GM19324 (cell line): Measurements from ENCODE around the gene PPP1R9A.

Experiments
- ATAC-seq: cut with Tn5 transposase; IDR thresholded peaks from one replicate; pipeline ENCODE4 v1.9.1; 2021; ENCODE audit warnings: mild to moderate bottlenecking, moderate library complexity; ENCODE audit not compliant: unreplicated experiment, low FRiP score

Gene PPP1R9A

GRCh38 chr7:95088536-95089215 is 181.3 kb downstream of the PPP1R9A start:
- no peak for ATAC-seq

- no peak for ATAC-seq
Measured at GRCh38 chr7:95089414-95090315, 182.3 kb downstream of the PPP1R9A start.

GRCh38 chr7:95092324-95092723 is 184.9 kb downstream of the PPP1R9A start:
- ATAC-seq, result no peak

GRCh38 chr7:95095259-95095965 is 188.0 kb downstream of the PPP1R9A start:
- no peak for ATAC-seq

GRCh38 chr7:95095966-95096540 is 188.7 kb downstream of the PPP1R9A start:
- ATAC-seq, result no peak

- ATAC-seq, result no peak
Measured at GRCh38 chr7:95097291-95097690, 189.9 kb downstream of the PPP1R9A start.

GRCh38 chr7:95097851-95098250 is 190.5 kb downstream of the PPP1R9A start:
- ATAC-seq, result no peak

- ATAC-seq, result no peak
Measured at GRCh38 chr7:95099106-95099505, 191.7 kb downstream of the PPP1R9A start.

- ATAC-seq, result no peak
Measured at GRCh38 chr7:95101422-95101821, 194.0 kb downstream of the PPP1R9A start.

GRCh38 chr7:95102662-95103061 is 195.3 kb downstream of the PPP1R9A start:
- no peak for ATAC-seq

- ATAC-seq, result no peak
Measured at GRCh38 chr7:95104739-95105138, 197.3 kb downstream of the PPP1R9A start.

GRCh38 chr7:95105627-95106026 is 198.2 kb downstream of the PPP1R9A start:
- ATAC-seq, result no peak

GRCh38 chr7:95106401-95106800 is 199.0 kb downstream of the PPP1R9A start:
- ATAC-seq, result no peak

- ATAC-seq, result no peak
Measured at GRCh38 chr7:95110707-95111106, 203.3 kb downstream of the PPP1R9A start.

- no peak for ATAC-seq
Measured at GRCh38 chr7:95113590-95113989, 206.2 kb downstream of the PPP1R9A start.

GRCh38 chr7:95126053-95126709 is 218.8 kb downstream of the PPP1R9A start:
- no peak for ATAC-seq

- no peak for ATAC-seq
Measured at GRCh38 chr7:95132500-95132899, 225.1 kb downstream of the PPP1R9A start.

GRCh38 chr7:95139922-95140321 is 232.5 kb downstream of the PPP1R9A start:
- ATAC-seq, result no peak

GRCh38 chr7:95141755-95142154 is 234.4 kb downstream of the PPP1R9A start:
- no peak for ATAC-seq

GRCh38 chr7:95144256-95144655 is 236.9 kb downstream of the PPP1R9A start:
- no peak for ATAC-seq
